Measurements from ENCODE around the gene IL31.

Gene IL31

DNA sequence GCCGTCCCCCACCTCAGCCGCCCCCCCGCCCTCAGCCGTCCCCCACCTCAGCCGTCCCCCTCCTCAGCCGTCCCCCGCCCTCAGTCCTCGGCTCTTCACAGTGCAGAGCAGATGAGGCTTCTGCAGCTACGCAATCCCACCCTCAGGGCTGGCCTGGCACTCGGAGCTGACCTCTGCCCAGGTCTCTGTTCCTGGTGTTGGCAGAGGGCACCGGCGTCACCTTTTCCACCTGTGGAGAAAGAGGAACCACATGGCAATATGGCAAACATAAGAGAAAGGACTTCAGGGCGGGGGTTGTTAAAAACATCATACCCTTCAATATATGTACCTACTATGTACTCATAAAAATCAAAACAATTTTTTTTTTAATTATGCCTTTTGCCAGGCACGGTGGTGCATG, 49.7 kb downstream of the IL31 start:
- Histone ChIP-seq H3K4me3 (ENCODE audit: insufficient read depth in 1 of 2, low read depth in 1 of 2, low read length in 2 of 2) (no peak overlapping the region), H3K4me2 (ENCODE audit: low read length, poor library complexity, severe bottlenecking) (no peak overlapping the region), H2AFZ (ENCODE audit: low read depth, low read length) (no peak overlapping the region), H3K18ac (ENCODE audit: low read depth in 1 of 2, low read length in 2 of 2) (no peak overlapping the region), H3K23ac (ENCODE audit: low read length in 2 of 2) (no peak overlapping the region), H2BK15ac (ENCODE audit: low read depth, poor library complexity, severe bottlenecking) (no peak overlapping the region), H2AK5ac (ENCODE audit: low read length, severe bottlenecking) (no peak overlapping the region), H4K8ac (ENCODE audit: low read length) (no peak overlapping the region), H2BK5ac (ENCODE audit: low read depth, low read length, poor library complexity, severe bottlenecking) (no peak overlapping the region), H4K91ac (ENCODE audit: low read length) (no peak overlapping the region), H3K9ac (ENCODE audit: low read length) (no peak overlapping the region), H3K4ac (ENCODE audit: low read depth in 1 of 2, low read length in 2 of 2) (no peak overlapping the region), H3K4me1 (ENCODE audit: control insufficient read depth, insufficient read depth, low read depth, low read length) (peaks cover 31% of the 10 kb centered on the region), H3K79me1 (replicated peaks; ENCODE audit: low read length, poor library complexity, severe bottlenecking) (peaks cover 23% of the 10 kb centered on the region), H3K36me3 (ENCODE audit: control insufficient read depth in 1 of 2, insufficient read depth in 2 of 2, low read depth in 1 of 2, low read length in 2 of 2) (peaks cover 20% of the 10 kb centered on the region in 2 experiments), H3K9me3 (ENCODE audit: control insufficient read depth, low read length) (no peaks in the 10 kb centered on the region), H3K27me3 (ENCODE audit: control insufficient read depth in 1 of 2, insufficient read depth in 1 of 2, low read length in 2 of 2) (no peaks in the 10 kb centered on the region), H2BK120ac (ENCODE audit: low read depth, low read length) (no peak overlapping the region), H3K27ac (ENCODE audit: low read length, poor library complexity, severe bottlenecking) (no peak overlapping the region), H3K14ac (ENCODE audit: low read length in 2 of 2) (no peak overlapping the region), H2BK12ac (ENCODE audit: low read length in 2 of 2) (no peak overlapping the region)
- no peak for DNase-seq
- WGBS, result 88% methylated on average over 7 of the region's 14 CpGs

DNA sequence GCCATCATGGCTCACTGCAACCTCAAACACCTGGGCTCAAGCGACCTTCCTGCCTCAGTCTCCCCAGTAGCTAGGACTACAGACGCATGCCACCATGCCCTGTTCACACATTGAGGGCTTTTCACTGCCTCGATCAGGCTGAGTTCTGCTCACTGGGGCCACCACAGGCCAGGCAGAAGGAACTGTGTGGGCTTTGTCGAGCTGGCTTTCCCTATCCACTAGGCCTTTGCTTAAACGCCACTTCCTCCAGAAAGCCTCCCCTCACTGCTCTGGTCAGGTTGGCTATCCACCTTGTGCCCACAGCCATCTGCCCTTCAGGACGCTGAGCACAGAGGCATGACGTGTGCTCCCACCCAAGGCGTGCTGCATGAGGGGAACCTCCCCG, 50.3 kb downstream of the IL31 start:
- H3K4me3 ChIP-seq (ENCODE audit: insufficient read depth in 1 of 2, low read depth in 1 of 2, low read length in 2 of 2), result no peak overlapping the region
- no peak overlapping the region for H2AK5ac ChIP-seq (ENCODE audit: low read length, severe bottlenecking)
- peaks cover 24% of the 10 kb centered on the region for H3K4me1 ChIP-seq (ENCODE audit: control insufficient read depth, insufficient read depth, low read depth, low read length)
- 87% methylated on average over 7 of the region's 9 CpGs for WGBS
- H3K36me3 ChIP-seq (ENCODE audit: control insufficient read depth in 1 of 2, insufficient read depth in 2 of 2, low read depth in 1 of 2, low read length in 2 of 2), result peaks cover 13 to 14% of the 10 kb centered on the region in 2 experiments
- no peak for DNase-seq
- H3K27me3 ChIP-seq (ENCODE audit: control insufficient read depth in 1 of 2, insufficient read depth in 1 of 2, low read length in 2 of 2), result no peaks in the 10 kb centered on the region
- H3K9ac ChIP-seq (ENCODE audit: low read length), result peak overlapping the region; percentile 70
- H2BK15ac ChIP-seq (ENCODE audit: low read depth, poor library complexity, severe bottlenecking), result no peak overlapping the region
- peaks cover 21% of the 10 kb centered on the region for H3K79me1 ChIP-seq (replicated peaks; ENCODE audit: low read length, poor library complexity, severe bottlenecking)
- H3K18ac ChIP-seq (ENCODE audit: low read depth in 1 of 2, low read length in 2 of 2), result no peak overlapping the region
- H3K23ac ChIP-seq (ENCODE audit: low read length in 2 of 2), result no peak overlapping the region
- no peaks in the 10 kb centered on the region for H3K9me3 ChIP-seq (ENCODE audit: control insufficient read depth, low read length)
- H3K14ac ChIP-seq (ENCODE audit: low read length in 2 of 2), result peak overlapping the region in 1 of 2 experiments; percentile 45
- H2AFZ ChIP-seq (ENCODE audit: low read depth, low read length), result no peak overlapping the region
- H4K8ac ChIP-seq (ENCODE audit: low read length), result no peak overlapping the region
- H2BK5ac ChIP-seq (ENCODE audit: low read depth, low read length, poor library complexity, severe bottlenecking), result no peak overlapping the region
- H3K4me2 ChIP-seq (ENCODE audit: low read length, poor library complexity, severe bottlenecking), result no peak overlapping the region
- no peak overlapping the region for H2BK120ac ChIP-seq (ENCODE audit: low read depth, low read length)
- peak overlapping the region in 1 of 2 experiments; percentile 29 for H2BK12ac ChIP-seq (ENCODE audit: low read length in 2 of 2)
- no peak overlapping the region for H4K91ac ChIP-seq (ENCODE audit: low read length)
- no peak overlapping the region for H3K4ac ChIP-seq (ENCODE audit: low read depth in 1 of 2, low read length in 2 of 2)
- H3K27ac ChIP-seq (ENCODE audit: low read length, poor library complexity, severe bottlenecking), result no peak overlapping the region

DNA sequence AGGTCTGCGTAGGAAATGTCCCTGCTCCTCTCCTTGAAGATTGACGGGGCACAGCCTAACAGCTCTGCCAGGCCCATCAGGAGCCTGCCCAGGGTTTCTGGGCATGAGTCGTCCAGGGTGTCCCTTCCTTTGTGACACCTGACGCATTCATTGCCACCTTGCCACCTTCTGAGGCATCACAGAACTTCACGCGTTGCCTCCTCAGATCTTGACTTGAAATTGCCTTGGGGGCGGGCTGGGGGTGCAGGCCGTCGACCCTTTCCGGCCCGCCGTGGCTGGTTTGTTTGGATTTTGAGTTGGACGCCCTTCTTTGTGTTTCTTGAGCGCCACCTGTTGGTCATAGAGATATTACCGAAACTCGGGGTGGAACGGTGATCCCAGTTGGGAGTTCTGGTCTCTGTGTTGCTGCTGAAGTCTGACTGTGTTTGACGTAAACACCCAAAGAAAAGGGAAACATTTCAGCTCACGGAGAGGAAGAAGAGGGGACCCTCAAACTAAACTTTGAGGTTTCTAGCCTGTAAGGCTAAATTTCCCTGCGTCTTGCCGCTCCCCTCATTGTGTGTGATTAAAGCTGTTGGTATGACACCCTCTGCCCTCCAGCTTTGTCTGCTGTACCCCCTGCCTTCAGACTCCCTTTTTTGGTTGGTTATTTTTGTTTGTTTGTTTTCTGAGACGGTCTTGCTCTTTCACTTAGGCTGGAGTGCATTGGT, 50.8 kb downstream of the IL31 start:
- H3K18ac ChIP-seq (ENCODE audit: low read depth in 1 of 2, low read length in 2 of 2), result no peak overlapping the region
- H3K9me3 ChIP-seq (ENCODE audit: control insufficient read depth, low read length), result no peaks in the 10 kb centered on the region
- H3K4me3 ChIP-seq (ENCODE audit: insufficient read depth in 1 of 2, low read depth in 1 of 2, low read length in 2 of 2), result no peak overlapping the region
- H2AK5ac ChIP-seq (ENCODE audit: low read length, severe bottlenecking), result no peak overlapping the region
- peak overlapping the region; percentile 3 for H3K4me2 ChIP-seq (ENCODE audit: low read length, poor library complexity, severe bottlenecking)
- H4K8ac ChIP-seq (ENCODE audit: low read length), result peak overlapping the region; percentile 27
- no peak overlapping the region for H3K23ac ChIP-seq (ENCODE audit: low read length in 2 of 2)
- peaks cover 21% of the 10 kb centered on the region for H3K79me1 ChIP-seq (replicated peaks; ENCODE audit: low read length, poor library complexity, severe bottlenecking)
- WGBS, result 19% methylated on average over 21 of the region's 22 CpGs
- H3K4me1 ChIP-seq (ENCODE audit: control insufficient read depth, insufficient read depth, low read depth, low read length), result peaks cover 21% of the 10 kb centered on the region
- H3K27ac ChIP-seq (ENCODE audit: low read length, poor library complexity, severe bottlenecking), result no peak overlapping the region
- DNase-seq, result peak; percentile 78
- no peak overlapping the region for H2BK120ac ChIP-seq (ENCODE audit: low read depth, low read length)
- no peak overlapping the region for H2BK5ac ChIP-seq (ENCODE audit: low read depth, low read length, poor library complexity, severe bottlenecking)
- H4K91ac ChIP-seq (ENCODE audit: low read length), result no peak overlapping the region
- no peak overlapping the region for H2BK15ac ChIP-seq (ENCODE audit: low read depth, poor library complexity, severe bottlenecking)
- no peak overlapping the region for H2AFZ ChIP-seq (ENCODE audit: low read depth, low read length)
- no peaks in the 10 kb centered on the region for H3K27me3 ChIP-seq (ENCODE audit: control insufficient read depth in 1 of 2, insufficient read depth in 1 of 2, low read length in 2 of 2)
- H3K9ac ChIP-seq (ENCODE audit: low read length), result peak overlapping the region; percentile 70
- H2BK12ac ChIP-seq (ENCODE audit: low read length in 2 of 2), result no peak overlapping the region
- H3K36me3 ChIP-seq (ENCODE audit: control insufficient read depth in 1 of 2, insufficient read depth in 2 of 2, low read depth in 1 of 2, low read length in 2 of 2), result peaks cover 8 to 9% of the 10 kb centered on the region in 2 experiments
- H3K4ac ChIP-seq (ENCODE audit: low read depth in 1 of 2, low read length in 2 of 2), result peak overlapping the region; percentile 15 to 24
- H3K14ac ChIP-seq (ENCODE audit: low read length in 2 of 2), result peak overlapping the region in 1 of 2 experiments; percentile 45

Small RNA genes lying within 50 kb of the gene (small RNA-seq; reads per million reads assigned to genes)
- gene DIABLO (ENCODE audit: low read depth), result 1.2 reads per million
